IMR-90 (cell line): Measurements from ENCODE around the gene HDDC3. TPM values are rescaled to one million over a fixed set of nuclear protein-coding genes. Genes with fewer than 3 reads are reported as not detected.

Source experiments
- ATAC-seq: fragments of 200-7000 bp; cut with Tn5 transposase; 2 replicates; pipeline ENCODE4 v1.9.1; 2020; ENCODE audit warnings: low read depth, mild to moderate bottlenecking, moderate library complexity
- BruUV-seq: library from RNA; stranded (reverse); fragments of 400-500 nt; replicated peaks from 2 replicates; lab custom pipeline; 2021; lab: Mats Ljungman, UMichigan
- CTCF ChIA-PET: fragments of 300-600 bp; formaldehyde crosslinking; extraction: SDS; loops from one replicate; lab custom pipeline; 2021; ENCODE audit warnings: antibody characterized with exemption; lab: Yijun Ruan, JAX
- POLR2A ChIA-PET: fragments of 300-600 bp; sonication (Branson Sonifier 250); formaldehyde crosslinking; loops from one replicate; lab custom pipeline; 2022; ENCODE audit warnings: antibody characterized with exemption; ENCODE audit not compliant: unreplicated experiment; lab: Charles Lee
- DNase-seq: peaks from one replicate; pipeline ENCODE4 v3.0.0; 2013
- H2AFZ ChIP-seq: replicated peaks from 2 replicates; pipeline ENCODE3; 2013; ENCODE audit warnings: low read length, mild to moderate bottlenecking; ENCODE audit not compliant: poor library complexity
- H2AK5ac ChIP-seq: 2 replicates; pipeline ENCODE4 v1.6.1; 2013; ENCODE audit warnings: low read depth, low read length, inconsistent platforms
- H2AK9ac ChIP-seq: replicated peaks from 2 replicates; pipeline ENCODE3; 2013; ENCODE audit warnings: mild to moderate bottlenecking, low read depth, low read length, moderate library complexity; ENCODE audit not compliant: poor library complexity
- H2BK120ac ChIP-seq: 2 replicates; pipeline ENCODE4 v1.6.1; 2013; ENCODE audit warnings: low read depth, low read length, inconsistent platforms
- H2BK15ac ChIP-seq: 3 replicates; pipeline ENCODE4 v1.6.1; 2013; ENCODE audit warnings: low read depth, low read length, inconsistent platforms
- H2BK20ac ChIP-seq: 2 replicates; pipeline ENCODE4 v1.6.1; 2013; ENCODE audit warnings: low read depth, mild to moderate bottlenecking, inconsistent platforms, low read length, moderate library complexity
- H2BK5ac ChIP-seq: 2 replicates; pipeline ENCODE4 v1.6.1; 2013; ENCODE audit warnings: mild to moderate bottlenecking, low read depth, low read length, inconsistent platforms; ENCODE audit not compliant: poor library complexity, severe bottlenecking
- H3K14ac ChIP-seq: replicated peaks from 2 replicates; pipeline ENCODE4 v1.6.1; 2013; ENCODE audit warnings: low read depth, low read length, inconsistent platforms
- H3K18ac ChIP-seq: 2 replicates; pipeline ENCODE4 v1.6.1; 2013; ENCODE audit warnings: low read depth, low read length, control low read depth
- H3K23ac ChIP-seq: 2 replicates; pipeline ENCODE4 v1.6.1; 2013; ENCODE audit warnings: low read depth, low read length, inconsistent platforms
- H3K27ac ChIP-seq: 2 replicates; pipeline ENCODE4 v1.5.1; 2013; ENCODE audit warnings: mild to moderate bottlenecking, control low read depth, low read length; ENCODE audit not compliant: insufficient read depth
- H3K27me3 ChIP-seq: 2 replicates; pipeline ENCODE4 v1.6.1; 2013; ENCODE audit warnings: low read length; ENCODE audit not compliant: control insufficient read depth, insufficient read depth
- H3K36me3 ChIP-seq: 2 replicates; pipeline ENCODE4 v1.6.1; 2013; ENCODE audit warnings: low read length, mixed read lengths; ENCODE audit not compliant: control insufficient read depth, insufficient read depth
- H3K4ac ChIP-seq: 2 replicates; pipeline ENCODE4 v1.6.1; 2013; ENCODE audit warnings: low read depth, low read length, inconsistent platforms
- H3K4me1 ChIP-seq: 2 replicates; pipeline ENCODE4 v1.6.1; 2013; ENCODE audit warnings: low read length, mixed read lengths; ENCODE audit not compliant: control insufficient read depth, insufficient read depth
- H3K4me2 ChIP-seq: 2 replicates; pipeline ENCODE4 v1.6.1; 2013; ENCODE audit warnings: low read depth, mild to moderate bottlenecking, control low read depth, low read length, moderate library complexity
- H3K4me3 ChIP-seq: 2 replicates; pipeline ENCODE4 v1.5.1; 2013; ENCODE audit warnings: low read depth, mild to moderate bottlenecking, control low read depth, low read length, moderate library complexity; ENCODE audit not compliant: insufficient read depth
- H3K56ac ChIP-seq: 2 replicates; pipeline ENCODE4 v1.6.1; 2013; ENCODE audit warnings: low read length, inconsistent platforms; ENCODE audit not compliant: insufficient read depth; ENCODE audit errors: extremely low read depth
- H3K79me1 ChIP-seq, 2 experiments: 2 replicates each; pipeline ENCODE4 v1.6.1; 2013; ENCODE audit warnings: low read length in 2 of 2, inconsistent platforms in 1 of 2, low read depth in 1 of 2
- H3K9ac ChIP-seq: 2 replicates; pipeline ENCODE4 v1.6.1; 2013; ENCODE audit warnings: low read depth, low read length, control low read depth
- H3K9me1 ChIP-seq: 2 replicates; pipeline ENCODE4 v1.6.1; 2013; ENCODE audit warnings: low read length, inconsistent platforms; ENCODE audit not compliant: insufficient read depth
- H3K9me3 ChIP-seq: 2 replicates; pipeline ENCODE4 v1.6.1; 2013; ENCODE audit warnings: low read length; ENCODE audit not compliant: control insufficient read depth, insufficient read depth
- H4K20me1 ChIP-seq: 2 replicates; pipeline ENCODE4 v1.6.1; 2013; ENCODE audit warnings: low read length, inconsistent platforms; ENCODE audit not compliant: insufficient read depth
- H4K5ac ChIP-seq: 2 replicates; pipeline ENCODE4 v1.6.1; 2013; ENCODE audit warnings: mild to moderate bottlenecking, low read depth, low read length, control low read depth
- H4K8ac ChIP-seq, 2 experiments: 2 replicates each; pipeline ENCODE4 v1.6.1; 2013; ENCODE audit warnings: low read depth in 2 of 2, low read length in 2 of 2, control low read depth in 1 of 2, inconsistent platforms in 1 of 2
- H4K91ac ChIP-seq: 2 replicates; pipeline ENCODE4 v1.6.1; 2013; ENCODE audit warnings: low read depth, low read length, inconsistent platforms; ENCODE audit not compliant: insufficient read depth
- BHLHE40 ChIP-seq: fragments of 150-350 bp; IDR thresholded peaks from 2 replicates; pipeline ENCODE4 v1.6.1; 2016; ENCODE audit warnings: mild to moderate bottlenecking, low read depth, low read length
- CEBPB ChIP-seq: IDR thresholded peaks from 2 replicates; pipeline ENCODE4 v1.6.1; 2012; ENCODE audit warnings: low read depth, low read length, improper control_type of control experiment
- CHD1 ChIP-seq: IDR thresholded peaks from 2 replicates; pipeline ENCODE4 v1.6.1; 2012; ENCODE audit warnings: low read depth, low read length, improper control_type of control experiment
- FOS ChIP-seq: fragments of 150-350 bp; IDR thresholded peaks from 2 replicates; pipeline ENCODE4 v1.6.1; 2016; ENCODE audit warnings: low read depth, low read length
- MAFK ChIP-seq: IDR thresholded peaks from 2 replicates; pipeline ENCODE4 v1.6.1; 2012; ENCODE audit warnings: low read depth, low read length, improper control_type of control experiment
- MAZ ChIP-seq: IDR thresholded peaks from 2 replicates; pipeline ENCODE4 v1.6.1; 2012; ENCODE audit warnings: low read depth, mild to moderate bottlenecking, low read length, improper control_type of control experiment, moderate library complexity, borderline replicate concordance
- MXI1 ChIP-seq: IDR thresholded peaks from 2 replicates; pipeline ENCODE4 v1.6.1; 2012; ENCODE audit warnings: low read depth, mild to moderate bottlenecking, low read length, moderate library complexity, borderline replicate concordance
- NFE2L2 ChIP-seq: fragments of 150-350 bp; IDR thresholded peaks from 2 replicates; pipeline ENCODE4 v1.6.1; 2016; ENCODE audit warnings: low read depth, mild to moderate bottlenecking, low read length
- POLR2A ChIP-seq: IDR thresholded peaks from 2 replicates; pipeline ENCODE4 v1.6.1; 2012; ENCODE audit warnings: mild to moderate bottlenecking, low read depth, low read length
- RAD21 ChIP-seq: IDR thresholded peaks from 2 replicates; pipeline ENCODE4 v1.6.1; 2012; ENCODE audit warnings: low read length, improper control_type of control experiment
- RCOR1 ChIP-seq: IDR thresholded peaks from 2 replicates; pipeline ENCODE4 v1.6.1; 2012; ENCODE audit warnings: mild to moderate bottlenecking, low read length, improper control_type of control experiment; ENCODE audit not compliant: insufficient replicate concordance
- RFX5 ChIP-seq: IDR thresholded peaks from 2 replicates; pipeline ENCODE4 v1.8.0; 2012; ENCODE audit warnings: low read depth, mild to moderate bottlenecking, low read length, moderate library complexity
- SMC3 ChIP-seq: fragments of 150-350 bp; IDR thresholded peaks from 2 replicates; pipeline ENCODE4 v1.6.1; 2016; ENCODE audit warnings: low read depth, mild to moderate bottlenecking, antibody characterized with exemption, low read length, moderate library complexity
- WGBS, 2 experiments: methylation state at CpG; one replicate each; pipeline versions ENCODE4 v1.1.5 to v1.1.7; 2013; ENCODE audit warnings: missing lambda C conversion rate in 2 of 2; ENCODE audit not compliant: insufficient read length in 1 of 2; ENCODE audit errors: extremely low coverage in 2 of 2; 5-methylcytosine and 5-hydroxymethylcytosine counted together
- dilution Hi-C: fragments of 300-500 bp; cut with HindIII; formaldehyde crosslinking; loops from one replicate; pipeline ENCODE4 v1.14.3; 2018; ENCODE audit warnings: low sequenced_read_pairs; ENCODE audit not compliant: unreplicated experiment
- in situ Hi-C: fragments of 300-500 bp; cut with MboI; formaldehyde crosslinking; loops from 3 replicates; pipeline ENCODE4 v1.14.3; 2019; ENCODE audit warnings: low sequenced_read_pairs, inconsistent platforms, mixed read lengths
- intact Hi-C: fragments of 100-400 bp; cut with micrococcal nuclease; formaldehyde crosslinking; loops from 2 replicates; pipeline ENCODE4 v1.10.0; 2022
- polyA plus RNA-seq, 3 experiments: library from polyadenylated mRNA; depleted of rRNA; stranded (reverse); fragments of >200 nt; gene quantifications; 2 replicates each; pipeline ENCODE4 v1.2.3, GENCODE V29; 2012; ENCODE audit warnings: low replicate concordance in 1 of 3
- total RNA-seq: library from RNA; depleted of rRNA; stranded (reverse); fragments of >200 nt; gene quantifications from 2 replicates; pipeline ENCODE4 v1.2.3, GENCODE V29; 2012
- TF ChIP-seq, protein P1 (sequence below): fragments of 150-350 bp; IDR thresholded peaks from 2 replicates; pipeline ENCODE4 v1.6.1; 2017; ENCODE audit warnings: mild to moderate bottlenecking, antibody characterized with exemption, low read length, low read depth
- TF ChIP-seq, protein P2 (sequence below): conservative IDR thresholded peaks from 2 replicates; pipeline ENCODE4 v1.5.1; 2012; ENCODE audit warnings: mild to moderate bottlenecking, low read depth, low read length, improper control_type of control experiment
- TF ChIP-seq, protein P3 (sequence below): fragments of 150-350 bp; IDR thresholded peaks from 2 replicates; pipeline ENCODE4 v1.6.1; 2016; ENCODE audit warnings: low read depth, mild to moderate bottlenecking, low read length, moderate library complexity, borderline replicate concordance

The HDDC3 gene
- total and polyA plus RNA-seq, 2 of the 4 experiments (the other 2 are of a cell fraction), result 7.9 to 10.7 TPM

DNA sequence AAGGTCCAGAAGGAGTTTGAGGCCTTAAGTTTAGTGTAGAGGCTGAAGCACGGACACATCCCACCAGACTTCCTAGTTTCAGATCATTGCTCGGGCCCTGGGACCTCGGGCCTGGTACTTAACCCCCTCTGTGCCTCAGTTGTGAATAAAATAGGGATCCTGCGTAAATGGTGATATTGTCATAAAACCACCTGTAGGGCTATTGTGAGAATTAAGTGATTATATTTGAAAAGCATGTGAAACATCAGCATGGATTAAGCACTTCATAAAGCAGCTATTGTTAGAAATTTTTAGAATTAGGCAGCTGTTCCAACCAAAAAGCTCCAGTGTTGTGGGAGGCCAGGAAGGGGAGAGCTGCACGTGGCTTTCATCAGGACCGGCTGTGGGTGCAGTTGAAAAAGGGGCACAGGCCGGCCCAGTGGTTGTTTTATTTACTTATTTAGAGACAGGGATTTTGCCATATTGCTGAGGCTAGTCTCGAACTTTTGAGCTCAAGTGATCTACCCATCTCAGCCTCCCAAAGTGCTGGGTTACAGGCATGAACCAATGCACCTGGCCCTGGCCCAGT lies 26.8 kb upstream of the HDDC3 start:
- Histone ChIP-seq H3K14ac (no peak overlapping the region), H3K4me3 (no peak overlapping the region), H4K91ac (no peak overlapping the region), H2BK20ac (no peak overlapping the region), H3K23ac (no peak overlapping the region), H2BK120ac (no peak overlapping the region), H3K4ac (no peak overlapping the region), H2AFZ (no peak overlapping the region), H3K4me1 (peaks cover 6% of the 10 kb centered on the region), H2AK9ac (no peak overlapping the region), H4K20me1 (no peaks in the 10 kb centered on the region; the same call in 1 of the 2 replicates), H3K9me3 (no peaks in the 10 kb centered on the region), H3K36me3 (peaks cover 20% of the 10 kb centered on the region), H4K8ac (no peak overlapping the region), H2BK5ac (no peak overlapping the region), H3K9me1 (no peaks in the 10 kb centered on the region), H3K79me1 (peaks cover 6 to 38% of the 10 kb centered on the region in 2 experiments), H3K56ac (no peak overlapping the region), H2AK5ac (no peak overlapping the region), H3K4me2 (no peak overlapping the region), H3K9ac (no peak overlapping the region), H3K27me3 (no peaks in the 10 kb centered on the region), H2BK15ac (no peak overlapping the region), H3K18ac (no peak overlapping the region), H3K27ac (no peak overlapping the region), H4K5ac (no peak overlapping the region)
- DNase-seq (no peak), ATAC-seq (no peak)
- intact Hi-C loops (no loop called here), dilution Hi-C loops (no loop called here), in situ Hi-C loops (loop anchor here (10.0 kb wide), 1 partner anchor 316 kb away; no protein-coding TSS in a partner anchor)
- 83% methylated on average over 2 of the region's 8 CpGs; no CpG with 5 or more reads in 1 of the 2 experiments for WGBS, 2 experiments
- no TSS peak for BruUV-seq
- POLR2A ChIA-PET, result no interaction called here
- CTCF ChIA-PET, result interaction anchor here (0.6 to 0.7 kb wide), 2 partner anchors 15 to 1925 kb away, joined by 3 read pairs; no protein-coding TSS in a partner anchor
- TF ChIP-seq SMC3, result no peak
- TF ChIP-seq FOS, result no peak
- no peak for TF ChIP-seq MXI1
- TF ChIP-seq MAZ, result no peak
- TF ChIP-seq, protein P1, sequence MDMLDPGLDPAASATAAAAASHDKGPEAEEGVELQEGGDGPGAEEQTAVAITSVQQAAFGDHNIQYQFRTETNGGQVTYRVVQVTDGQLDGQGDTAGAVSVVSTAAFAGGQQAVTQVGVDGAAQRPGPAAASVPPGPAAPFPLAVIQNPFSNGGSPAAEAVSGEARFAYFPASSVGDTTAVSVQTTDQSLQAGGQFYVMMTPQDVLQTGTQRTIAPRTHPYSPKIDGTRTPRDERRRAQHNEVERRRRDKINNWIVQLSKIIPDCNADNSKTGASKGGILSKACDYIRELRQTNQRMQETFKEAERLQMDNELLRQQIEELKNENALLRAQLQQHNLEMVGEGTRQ, result no peak
- TF ChIP-seq RAD21, result no peak
- TF ChIP-seq NFE2L2, result no peak
- TF ChIP-seq BHLHE40, result no peak
- TF ChIP-seq CHD1, result no peak
- no peak for TF ChIP-seq MAFK
- TF ChIP-seq RCOR1, result no peak
- TF ChIP-seq POLR2A, result no peak
- TF ChIP-seq RFX5, result no peak
- TF ChIP-seq, protein P2, sequence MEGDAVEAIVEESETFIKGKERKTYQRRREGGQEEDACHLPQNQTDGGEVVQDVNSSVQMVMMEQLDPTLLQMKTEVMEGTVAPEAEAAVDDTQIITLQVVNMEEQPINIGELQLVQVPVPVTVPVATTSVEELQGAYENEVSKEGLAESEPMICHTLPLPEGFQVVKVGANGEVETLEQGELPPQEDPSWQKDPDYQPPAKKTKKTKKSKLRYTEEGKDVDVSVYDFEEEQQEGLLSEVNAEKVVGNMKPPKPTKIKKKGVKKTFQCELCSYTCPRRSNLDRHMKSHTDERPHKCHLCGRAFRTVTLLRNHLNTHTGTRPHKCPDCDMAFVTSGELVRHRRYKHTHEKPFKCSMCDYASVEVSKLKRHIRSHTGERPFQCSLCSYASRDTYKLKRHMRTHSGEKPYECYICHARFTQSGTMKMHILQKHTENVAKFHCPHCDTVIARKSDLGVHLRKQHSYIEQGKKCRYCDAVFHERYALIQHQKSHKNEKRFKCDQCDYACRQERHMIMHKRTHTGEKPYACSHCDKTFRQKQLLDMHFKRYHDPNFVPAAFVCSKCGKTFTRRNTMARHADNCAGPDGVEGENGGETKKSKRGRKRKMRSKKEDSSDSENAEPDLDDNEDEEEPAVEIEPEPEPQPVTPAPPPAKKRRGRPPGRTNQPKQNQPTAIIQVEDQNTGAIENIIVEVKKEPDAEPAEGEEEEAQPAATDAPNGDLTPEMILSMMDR, result no peak
- TF ChIP-seq, protein P3, sequence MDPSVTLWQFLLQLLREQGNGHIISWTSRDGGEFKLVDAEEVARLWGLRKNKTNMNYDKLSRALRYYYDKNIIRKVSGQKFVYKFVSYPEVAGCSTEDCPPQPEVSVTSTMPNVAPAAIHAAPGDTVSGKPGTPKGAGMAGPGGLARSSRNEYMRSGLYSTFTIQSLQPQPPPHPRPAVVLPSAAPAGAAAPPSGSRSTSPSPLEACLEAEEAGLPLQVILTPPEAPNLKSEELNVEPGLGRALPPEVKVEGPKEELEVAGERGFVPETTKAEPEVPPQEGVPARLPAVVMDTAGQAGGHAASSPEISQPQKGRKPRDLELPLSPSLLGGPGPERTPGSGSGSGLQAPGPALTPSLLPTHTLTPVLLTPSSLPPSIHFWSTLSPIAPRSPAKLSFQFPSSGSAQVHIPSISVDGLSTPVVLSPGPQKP, result no peak
- TF ChIP-seq CEBPB, result no peak
